ENCODE data around the gene ZNF622.
"Not testable (repeated sequence)": the region's sequence is repeated elsewhere in the genome, so short reads cannot be mapped to it uniquely, and the experiment has no call there.

Gene ZNF622

GRCh38 chr5:16490911-16491310 lies 25.3 kb upstream of the ZNF622 start:
- DNase-seq = no peak
- TF ChIP-seq POLR2A (IDR thresholded peaks at IDR 0.05; ENCODE audit: low read length) = no peak
- no peak for TF ChIP-seq GATA1 (IDR thresholded peaks at IDR 0.05; ENCODE audit: low read depth, low read length)

GRCh38 chr5:16489322-16489791 lies 23.8 kb upstream of the ZNF622 start:
- DNase-seq = peak; percentile 10 to 16

GRCh38 chr5:16487456-16487855 lies 21.9 kb upstream of the ZNF622 start:
- TF ChIP-seq POLR2A (IDR thresholded peaks at IDR 0.05; ENCODE audit: low read length) (no peak), GATA1 (IDR thresholded peaks at IDR 0.05; ENCODE audit: low read depth, low read length) (no peak)
- DNase-seq = no peak

More at GRCh38 chr5:16489322-16489791, 23.8 kb upstream of the ZNF622 start:
- TF ChIP-seq GATA1 (IDR thresholded peaks at IDR 0.05; ENCODE audit: low read depth, low read length) (no peak), POLR2A (IDR thresholded peaks at IDR 0.05; ENCODE audit: low read length) (no peak)

GRCh38 chr5:16486711-16487111 lies 21.1 kb upstream of the ZNF622 start:
- no peak for TF ChIP-seq GATA1 (IDR thresholded peaks at IDR 0.05; ENCODE audit: low read depth, low read length)
- TF ChIP-seq POLR2A (IDR thresholded peaks at IDR 0.05; ENCODE audit: low read length) = no peak
- DNase-seq = no peak

GRCh38 chr5:16485656-16486055 lies 20.1 kb upstream of the ZNF622 start:
- TF ChIP-seq POLR2A (IDR thresholded peaks at IDR 0.05; ENCODE audit: low read length) (no peak), GATA1 (IDR thresholded peaks at IDR 0.05; ENCODE audit: low read depth, low read length) (no peak)
- no peak for DNase-seq

- DNase-seq = no peak
- TF ChIP-seq GATA1 (IDR thresholded peaks at IDR 0.05; ENCODE audit: low read depth, low read length) (no peak), POLR2A (IDR thresholded peaks at IDR 0.05; ENCODE audit: low read length) (no peak)
These were observed 18.5 kb upstream of the ZNF622 start for GRCh38 chr5:16484081-16484480.

GRCh38 chr5:16483361-16483760 lies 17.8 kb upstream of the ZNF622 start:
- DNase-seq = no peak
- TF ChIP-seq POLR2A (IDR thresholded peaks at IDR 0.05; ENCODE audit: low read length) (no peak), GATA1 (IDR thresholded peaks at IDR 0.05; ENCODE audit: low read depth, low read length) (no peak)

- TF ChIP-seq POLR2A (IDR thresholded peaks at IDR 0.05; ENCODE audit: low read length) (no peak), GATA1 (IDR thresholded peaks at IDR 0.05; ENCODE audit: low read depth, low read length) (no peak)
These were observed 17.3 kb upstream of the ZNF622 start for GRCh38 chr5:16482891-16483290.

GRCh38 chr5:16480821-16481538 lies 15.4 kb upstream of the ZNF622 start:
- no peak for DNase-seq
- no peak for TF ChIP-seq POLR2A (IDR thresholded peaks at IDR 0.05; ENCODE audit: low read length)
- TF ChIP-seq GATA1 (IDR thresholded peaks at IDR 0.05; ENCODE audit: low read depth, low read length) = no peak

More at GRCh38 chr5:16482891-16483290, 17.3 kb upstream of the ZNF622 start:
- peak; percentile 41 to 80 for DNase-seq

GRCh38 chr5:16480144-16480543 lies 14.5 kb upstream of the ZNF622 start:
- no peak for TF ChIP-seq GATA1 (IDR thresholded peaks at IDR 0.05; ENCODE audit: low read depth, low read length)
- no peak for TF ChIP-seq POLR2A (IDR thresholded peaks at IDR 0.05; ENCODE audit: low read length)
- no peak for DNase-seq

GRCh38 chr5:16477541-16477940 lies 11.9 kb upstream of the ZNF622 start:
- TF ChIP-seq POLR2A (IDR thresholded peaks at IDR 0.05; ENCODE audit: low read length) (no peak), GATA1 (IDR thresholded peaks at IDR 0.05; ENCODE audit: low read depth, low read length) (no peak)
- DNase-seq = peak; percentile 5 to 49

GRCh38 chr5:16476417-16476816 lies 10.8 kb upstream of the ZNF622 start:
- DNase-seq = not testable (repeated sequence)

- TF ChIP-seq GATA1 (IDR thresholded peaks at IDR 0.05; ENCODE audit: low read depth, low read length) (no peak), POLR2A (IDR thresholded peaks at IDR 0.05; ENCODE audit: low read length) (no peak)
- no peak for DNase-seq
These were observed 5.8 kb upstream of the ZNF622 start for GRCh38 chr5:16471387-16471786.

GRCh38 chr5:16467363-16468219 lies 2.0 kb upstream of the ZNF622 start:
- peak; percentile 39 to 49 for DNase-seq
- TF ChIP-seq GATA1 (IDR thresholded peaks at IDR 0.05; ENCODE audit: low read depth, low read length) (no peak), POLR2A (IDR thresholded peaks at IDR 0.05; ENCODE audit: low read length) (no peak)
